HS-27A (cell line): ENCODE data around the gene RANBP1.
"Not testable (repeated sequence)": the region's sequence is repeated elsewhere in the genome, so short reads cannot be mapped to it uniquely, and the experiment has no call there.

Experiments used
- DNase-seq: peaks from one replicate; pipeline ENCODE4 v3.0.0-alpha.2; 2012; ENCODE audit warnings: low read depth, missing footprints

RANBP1 gene

GRCh38 chr22:20115691-20116375, at the start of gene RANBP1:
RANBP1 (plus strand) TSS chr22:20116104; CDS start chr22:20116185, 81 bp downstream.
- DNase-seq: no peak

- no peak for DNase-seq
Observed at GRCh38 chr22:20066617-20067383, 49.1 kb upstream of the RANBP1 start.

GRCh38 chr22:20067384-20067682, 48.6 kb upstream of the RANBP1 start:
- not testable (repeated sequence) for DNase-seq

GRCh38 chr22:20068640-20069039, 47.3 kb upstream of the RANBP1 start:
- DNase-seq: no peak

GRCh38 chr22:20069331-20070042, 46.4 kb upstream of the RANBP1 start:
- no peak for DNase-seq

GRCh38 chr22:20071524-20071972, 44.4 kb upstream of the RANBP1 start:
- no peak for DNase-seq

GRCh38 chr22:20076627-20077172, 39.2 kb upstream of the RANBP1 start:
- no peak for DNase-seq

- peak; percentile 76 for DNase-seq
Observed at GRCh38 chr22:20079745-20080444, 36.0 kb upstream of the RANBP1 start, which contains the start of gene DGCR8. DGCR8 (plus strand) TSS chr22:20080241; CDS start chr22:20085964, 5,723 bp downstream.

- no peak for DNase-seq
Observed at GRCh38 chr22:20080445-20080775, 35.5 kb upstream of the RANBP1 start.

GRCh38 chr22:20080776-20081654, 34.9 kb upstream of the RANBP1 start:
- peak; percentile 33 for DNase-seq

- no peak for DNase-seq
Observed at GRCh38 chr22:20083157-20083890, 32.6 kb upstream of the RANBP1 start.

- DNase-seq: no peak
Observed at GRCh38 chr22:20083891-20084546, 31.9 kb upstream of the RANBP1 start.

GRCh38 chr22:20084547-20085413, 31.1 kb upstream of the RANBP1 start:
- no peak for DNase-seq

- DNase-seq: no peak
Observed at GRCh38 chr22:20085651-20086050, 30.3 kb upstream of the RANBP1 start.

GRCh38 chr22:20086101-20086599, 29.8 kb upstream of the RANBP1 start:
- DNase-seq: no peak

- no peak for DNase-seq
Observed at GRCh38 chr22:20086763-20087162, 29.1 kb upstream of the RANBP1 start.

- DNase-seq: no peak
Observed at GRCh38 chr22:20087319-20088262, 28.3 kb upstream of the RANBP1 start.
